IPS-18a (cell line): Measurements from ENCODE around the gene C11orf52.
"Not testable (repeated sequence)": the region's sequence is repeated elsewhere in the genome, so short reads cannot be mapped to it uniquely, and the experiment has no call there.

Experiments
- H3K27ac ChIP-seq: one replicate; pipeline ENCODE4 v1.5.1; 2013; ENCODE audit warnings: low read length
- H3K27me3 ChIP-seq: one replicate; pipeline ENCODE4 v1.6.1; 2013; ENCODE audit warnings: mild to moderate bottlenecking, low read length; ENCODE audit not compliant: control insufficient read depth, insufficient read depth
- H3K36me3 ChIP-seq: one replicate; pipeline ENCODE4 v1.6.1; 2013; ENCODE audit warnings: low read depth, low read length; ENCODE audit not compliant: control insufficient read depth
- H3K4me1 ChIP-seq: one replicate; pipeline ENCODE4 v1.6.1; 2013; ENCODE audit warnings: low read depth, low read length; ENCODE audit not compliant: control insufficient read depth
- H3K4me3 ChIP-seq: one replicate; pipeline ENCODE4 v1.5.1; 2013; ENCODE audit warnings: low read length
- H3K9ac ChIP-seq: one replicate; pipeline ENCODE4 v1.6.1; 2013; ENCODE audit warnings: mild to moderate bottlenecking, low read length, moderate library complexity
- H3K9me3 ChIP-seq: one replicate; pipeline ENCODE4 v1.6.1; 2013; ENCODE audit warnings: low read depth, low read length; ENCODE audit not compliant: control insufficient read depth

The C11orf52 gene

DNA sequence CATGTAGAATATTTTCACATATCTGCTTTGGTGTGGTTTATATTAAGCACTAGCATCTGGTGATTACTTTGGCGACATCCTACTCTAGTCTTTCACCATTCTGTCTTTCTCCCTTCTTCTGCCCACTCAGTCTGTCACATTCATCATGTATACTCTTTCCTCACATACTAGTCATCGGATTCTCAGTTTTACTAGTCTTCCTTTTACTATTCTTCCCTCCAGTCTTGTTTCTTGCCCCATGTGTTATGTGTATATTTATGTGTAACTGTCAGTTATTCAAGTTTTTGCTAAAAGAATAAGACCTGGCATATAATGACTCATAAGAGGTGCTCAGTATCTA is 13.9 kb downstream of the C11orf52 start:
- H3K9ac ChIP-seq: no peak overlapping the region
- H3K9me3 ChIP-seq: no peaks in the 10 kb centered on the region
- no peak overlapping the region for H3K4me3 ChIP-seq
- H3K4me1 ChIP-seq: peaks cover 9% of the 10 kb centered on the region
- no peak overlapping the region for H3K27ac ChIP-seq
- no peaks in the 10 kb centered on the region for H3K36me3 ChIP-seq
- no peaks in the 10 kb centered on the region for H3K27me3 ChIP-seq

DNA sequence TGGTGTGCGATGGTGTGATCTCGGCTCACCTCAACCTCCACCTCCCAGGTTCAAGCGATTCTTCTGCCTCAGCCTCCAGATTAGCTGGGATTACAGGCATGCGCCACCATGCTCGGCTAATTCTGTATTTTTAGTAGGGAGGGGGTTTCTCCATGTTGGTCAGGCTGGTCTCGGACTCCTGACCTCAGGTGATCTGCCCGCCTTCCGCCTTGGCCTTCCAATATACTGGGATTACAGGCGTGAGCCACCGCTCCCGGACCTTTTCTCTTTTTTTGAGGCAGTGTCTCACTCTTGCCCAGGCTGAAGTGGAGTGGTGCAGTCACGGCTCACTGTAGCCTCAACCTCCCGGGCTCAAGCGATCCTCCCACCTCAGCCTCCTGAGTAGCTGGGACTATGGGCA is 14.5 kb downstream of the C11orf52 start:
- H3K36me3 ChIP-seq, H3K4me3 ChIP-seq, H3K27me3 ChIP-seq, H3K9me3 ChIP-seq, H3K9ac ChIP-seq, H3K27ac ChIP-seq: not testable (repeated sequence)
- H3K4me1 ChIP-seq: peaks cover 15% of the 10 kb centered on the region

DNA sequence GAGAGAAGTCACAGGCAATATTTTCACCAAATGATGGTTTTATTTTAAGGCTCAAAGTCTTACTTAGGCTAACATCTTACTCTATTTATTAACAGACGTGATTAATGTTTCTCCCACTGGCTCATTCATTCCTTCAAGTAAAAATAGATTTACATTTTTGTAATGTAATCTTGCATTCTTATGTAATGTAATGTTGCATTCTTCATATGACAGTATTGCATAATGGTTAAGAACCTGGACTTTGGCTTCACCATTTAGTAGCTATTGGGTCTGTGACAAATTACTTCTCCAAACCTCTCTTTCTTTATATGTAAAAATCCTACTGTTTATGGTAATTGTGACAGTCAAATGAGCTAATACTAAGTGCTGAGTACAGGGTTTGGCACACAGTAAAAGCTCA is 15.2 kb downstream of the C11orf52 start:
- Histone ChIP-seq H3K9ac (no peak overlapping the region), H3K9me3 (no peaks in the 10 kb centered on the region), H3K27ac (no peak overlapping the region), H3K4me3 (no peak overlapping the region), H3K4me1 (peaks cover 22% of the 10 kb centered on the region), H3K36me3 (no peaks in the 10 kb centered on the region), H3K27me3 (no peaks in the 10 kb centered on the region)

DNA sequence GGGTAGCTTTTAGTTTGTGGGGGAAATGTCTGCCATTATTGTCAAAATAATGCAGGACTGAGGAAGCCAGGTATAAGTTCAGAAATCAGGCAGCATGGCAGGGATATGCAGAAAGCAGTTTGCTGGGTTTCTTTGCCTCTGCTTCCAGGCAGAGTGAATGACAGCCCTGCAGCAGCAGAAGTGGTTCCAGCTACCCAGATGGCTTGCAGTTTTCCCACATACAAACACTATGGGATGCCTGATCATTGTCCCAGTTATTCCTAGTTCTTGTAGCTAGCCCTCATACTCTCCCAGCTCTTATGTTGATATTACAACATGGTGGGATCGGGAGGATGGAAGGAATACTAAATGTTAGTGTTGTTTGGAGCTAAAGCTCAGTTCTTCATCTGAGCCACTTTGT is 15.6 kb downstream of the C11orf52 start:
- H3K27ac ChIP-seq: no peak overlapping the region
- peaks cover 26% of the 10 kb centered on the region for H3K4me1 ChIP-seq
- H3K9me3 ChIP-seq: no peaks in the 10 kb centered on the region
- no peak overlapping the region for H3K9ac ChIP-seq
- H3K27me3 ChIP-seq: no peaks in the 10 kb centered on the region
- no peak overlapping the region for H3K4me3 ChIP-seq
- H3K36me3 ChIP-seq: no peaks in the 10 kb centered on the region

DNA sequence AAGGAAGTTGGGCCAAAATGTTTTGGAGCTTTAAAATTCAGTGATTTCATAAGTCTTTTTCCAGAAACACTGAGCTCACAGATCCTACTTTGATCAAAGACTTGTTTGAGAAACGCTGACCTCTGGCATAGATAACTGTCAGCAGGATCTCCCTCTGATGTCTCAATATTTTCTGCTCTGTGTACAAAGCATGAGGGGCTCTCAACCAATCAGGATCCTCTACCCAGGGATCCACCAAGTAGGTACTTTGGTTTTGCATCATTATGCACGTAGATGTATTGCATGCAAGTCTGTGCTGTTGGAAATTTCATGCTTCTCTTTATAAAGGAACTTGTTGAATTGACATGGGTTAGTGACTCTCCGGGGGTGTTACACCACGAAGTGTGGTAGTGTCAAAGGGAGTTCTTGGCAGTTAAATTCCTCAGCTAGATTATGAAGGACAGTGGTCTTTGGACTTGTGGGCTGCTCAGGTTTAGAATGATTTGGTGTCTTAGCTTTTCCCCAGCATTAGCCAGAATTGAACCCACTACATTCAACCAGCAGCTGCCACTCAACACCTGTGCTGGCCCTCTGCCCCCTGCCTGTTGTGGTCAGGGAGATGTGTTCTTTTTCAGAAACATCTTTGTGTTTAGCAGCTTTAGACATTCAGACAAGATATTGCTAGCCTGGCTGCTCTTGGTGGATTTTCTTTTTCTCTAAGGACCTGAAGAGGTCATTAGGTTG is 16.8 kb downstream of the C11orf52 start:
- no peaks in the 10 kb centered on the region for H3K9me3 ChIP-seq
- no peaks in the 10 kb centered on the region for H3K27me3 ChIP-seq
- H3K36me3 ChIP-seq: no peaks in the 10 kb centered on the region
- H3K27ac ChIP-seq: no peak overlapping the region
- H3K4me1 ChIP-seq: peaks cover 27% of the 10 kb centered on the region
- H3K9ac ChIP-seq: no peak overlapping the region
- H3K4me3 ChIP-seq: peak overlapping the region; percentile 73

DNA sequence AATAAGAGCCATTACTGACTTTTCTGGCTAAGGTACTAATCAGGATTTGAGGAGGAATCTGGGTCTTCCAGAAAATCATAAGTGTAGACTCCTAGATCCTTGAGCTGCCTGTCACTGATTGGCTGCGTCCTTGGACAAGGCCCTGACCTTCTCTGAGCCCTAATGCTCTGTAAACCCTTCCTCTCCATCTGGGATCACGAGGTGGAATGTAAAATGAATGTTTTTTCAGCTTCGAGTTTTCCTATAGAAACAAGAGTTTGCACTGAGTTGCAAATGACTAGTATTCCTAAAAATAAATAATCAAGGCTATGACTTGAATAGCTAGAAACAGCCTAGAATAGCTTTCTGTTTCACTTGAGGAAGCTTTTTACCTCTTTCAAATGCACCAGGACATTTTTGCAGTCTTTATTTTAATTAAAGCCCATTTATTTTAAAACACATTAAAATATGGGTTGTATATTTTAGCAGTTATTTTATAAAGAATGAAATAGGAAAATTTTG is 17.4 kb downstream of the C11orf52 start:
- Histone ChIP-seq H3K4me1 (peaks cover 27% of the 10 kb centered on the region), H3K27me3 (no peaks in the 10 kb centered on the region), H3K36me3 (no peaks in the 10 kb centered on the region), H3K9ac (peak overlapping the region; percentile 67), H3K27ac (no peak overlapping the region), H3K4me3 (peak overlapping the region; percentile 73), H3K9me3 (no peaks in the 10 kb centered on the region)

DNA sequence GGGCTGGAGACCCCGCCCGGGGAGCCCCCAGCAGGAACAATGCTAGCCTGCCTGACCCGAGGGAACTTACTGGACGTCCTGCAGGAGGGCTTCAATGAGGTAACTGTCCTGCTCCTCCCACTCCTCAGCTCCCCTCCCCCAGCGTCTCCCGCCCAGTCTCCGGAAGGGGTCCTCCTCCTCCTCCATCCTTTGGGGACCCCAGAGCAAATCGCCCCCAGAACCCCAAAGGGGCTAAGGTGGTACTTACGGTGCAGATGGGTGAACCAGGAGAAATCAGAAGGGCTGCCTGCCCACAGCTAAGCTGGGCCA is 18.7 kb downstream of the C11orf52 start:
- H3K4me1 ChIP-seq: peaks cover 27% of the 10 kb centered on the region
- peak overlapping the region; percentile 73 for H3K4me3 ChIP-seq
- H3K9me3 ChIP-seq: no peaks in the 10 kb centered on the region
- H3K27ac ChIP-seq: no peak overlapping the region
- H3K9ac ChIP-seq: peak overlapping the region; percentile 67
- no peaks in the 10 kb centered on the region for H3K36me3 ChIP-seq
- no peaks in the 10 kb centered on the region for H3K27me3 ChIP-seq

DNA sequence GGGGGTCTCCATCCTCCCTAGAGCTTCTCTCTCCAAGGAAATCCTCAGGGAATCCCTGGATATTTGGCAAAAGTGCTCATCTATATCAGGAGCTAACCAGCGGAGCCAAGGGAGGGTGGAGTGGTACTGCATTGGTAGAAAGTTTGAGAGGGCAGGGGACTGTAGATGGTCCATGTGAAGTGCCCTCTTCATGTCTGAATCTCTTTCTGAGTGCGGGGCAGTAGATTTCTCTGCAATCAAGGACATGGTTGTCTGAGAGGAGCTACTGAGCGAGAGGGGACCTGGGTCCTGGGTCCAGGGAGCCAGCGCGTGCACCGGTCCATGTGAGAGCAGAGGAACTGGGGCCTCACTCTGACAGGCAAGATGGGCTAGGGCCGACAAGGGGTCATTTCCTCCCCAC is 19.1 kb downstream of the C11orf52 start:
- H3K9me3 ChIP-seq: no peaks in the 10 kb centered on the region
- peak overlapping the region; percentile 73 for H3K4me3 ChIP-seq
- no peak overlapping the region for H3K27ac ChIP-seq
- H3K9ac ChIP-seq: peak overlapping the region; percentile 67
- H3K36me3 ChIP-seq: no peaks in the 10 kb centered on the region
- H3K4me1 ChIP-seq: peaks cover 27% of the 10 kb centered on the region
- H3K27me3 ChIP-seq: no peaks in the 10 kb centered on the region

DNA sequence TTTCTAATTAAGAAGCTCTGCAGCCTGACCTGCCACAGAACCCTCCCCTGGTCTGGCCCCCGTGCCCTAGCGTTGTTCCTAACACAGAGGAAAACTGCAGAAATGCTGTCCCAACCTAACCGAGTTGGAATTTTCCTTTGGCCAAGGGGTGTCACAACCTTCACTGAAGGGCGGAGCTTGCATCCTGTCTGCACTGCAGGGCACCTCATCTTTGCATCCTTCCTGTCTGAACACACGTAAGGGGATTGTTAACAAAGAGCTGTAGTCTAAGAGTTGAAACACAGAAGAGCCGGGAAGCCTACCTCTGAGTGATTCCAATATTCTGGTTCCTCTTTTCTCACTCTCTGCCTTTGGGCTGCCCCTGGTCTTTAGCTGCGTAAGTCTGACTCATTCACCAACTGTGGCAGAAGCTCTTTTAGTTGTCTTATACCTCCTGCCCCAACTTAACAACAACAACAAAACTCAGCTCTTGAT is 20.0 kb downstream of the C11orf52 start:
- Histone ChIP-seq H3K9ac (peak overlapping the region; percentile 4), H3K36me3 (no peaks in the 10 kb centered on the region), H3K27me3 (no peaks in the 10 kb centered on the region), H3K9me3 (no peaks in the 10 kb centered on the region), H3K27ac (no peak overlapping the region), H3K4me3 (peak overlapping the region; percentile 73), H3K4me1 (peaks cover 28% of the 10 kb centered on the region)

DNA sequence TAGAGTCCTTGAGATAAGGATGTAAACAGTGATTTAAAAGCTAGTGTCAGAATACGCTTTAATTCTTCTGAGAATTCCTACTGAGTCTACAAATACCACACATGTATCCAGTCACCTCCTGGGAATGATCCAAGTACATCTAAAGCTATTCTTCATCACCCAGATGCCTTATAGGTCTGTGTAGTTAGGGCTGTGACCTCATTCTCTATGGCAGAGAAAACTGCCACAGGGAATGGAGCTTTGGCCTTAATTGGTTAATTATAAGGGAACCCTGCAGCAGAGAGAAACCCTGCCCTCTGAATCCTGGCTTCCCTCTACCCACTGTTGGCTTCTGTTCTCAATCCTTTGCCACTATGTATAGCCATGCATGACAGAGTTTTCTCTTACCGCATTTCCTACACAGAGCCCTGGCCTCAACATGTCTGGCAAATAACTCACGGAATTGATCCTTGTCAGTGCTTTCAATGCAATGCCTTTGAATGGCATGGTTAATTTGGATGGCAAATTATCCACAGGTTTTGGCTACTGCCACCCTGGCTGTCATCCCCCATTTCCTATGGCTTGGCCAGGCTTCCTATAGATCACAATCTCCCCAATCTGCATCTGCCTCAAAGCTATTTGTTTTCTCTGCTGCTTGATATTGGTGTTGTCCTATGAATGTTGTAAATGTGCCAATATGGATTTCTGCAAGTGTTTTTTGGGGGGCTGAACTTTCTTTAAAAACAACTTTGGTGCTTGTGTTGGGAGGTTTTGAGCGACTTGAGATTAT is 21.3 kb downstream of the C11orf52 start:
- Histone ChIP-seq H3K4me3 (no peak overlapping the region), H3K9me3 (no peaks in the 10 kb centered on the region), H3K27me3 (no peaks in the 10 kb centered on the region), H3K27ac (no peak overlapping the region), H3K36me3 (no peaks in the 10 kb centered on the region), H3K9ac (no peak overlapping the region), H3K4me1 (peaks cover 34% of the 10 kb centered on the region)

DNA sequence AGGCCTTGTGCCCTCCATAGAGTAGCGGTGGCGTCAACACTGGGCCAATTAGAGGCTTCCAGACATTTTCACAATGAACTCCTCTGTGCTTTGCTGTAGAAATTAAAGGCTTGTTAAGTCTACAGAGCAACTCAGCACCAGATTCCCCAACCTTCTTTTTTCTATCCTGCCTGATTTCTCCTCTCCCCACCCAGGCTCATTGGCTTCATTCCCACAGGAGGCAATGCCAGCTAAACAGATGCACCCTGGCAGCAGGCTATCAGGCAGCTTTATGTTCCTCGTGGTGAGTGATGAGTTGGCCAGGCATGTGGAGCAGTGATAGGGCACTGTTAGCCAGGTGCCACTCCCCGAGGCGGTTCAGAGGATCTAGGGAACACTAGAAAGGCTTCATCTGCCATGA is 23.2 kb downstream of the C11orf52 start:
- Histone ChIP-seq H3K4me3 (no peak overlapping the region), H3K27ac (no peak overlapping the region), H3K4me1 (peaks cover 29% of the 10 kb centered on the region), H3K9me3 (no peaks in the 10 kb centered on the region), H3K27me3 (no peaks in the 10 kb centered on the region), H3K36me3 (no peaks in the 10 kb centered on the region), H3K9ac (no peak overlapping the region)

DNA sequence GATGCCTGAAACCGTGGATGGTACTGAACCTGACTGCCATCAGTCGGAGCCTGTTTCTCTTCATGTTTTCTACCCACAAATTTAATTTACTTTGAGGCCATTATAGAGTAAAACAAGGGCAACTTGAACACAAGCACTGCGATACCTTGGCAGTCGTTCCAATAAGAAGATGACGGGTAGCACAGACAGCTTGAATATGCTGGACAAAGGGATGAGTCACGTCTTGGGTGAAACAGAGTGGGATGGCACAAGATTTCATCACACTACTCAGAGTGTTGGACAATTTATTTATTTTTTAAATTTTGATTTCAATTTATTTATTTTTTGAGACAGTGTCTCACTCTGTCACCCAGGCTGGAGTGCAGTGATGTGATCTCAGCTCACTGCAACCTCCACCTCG is 24.1 kb downstream of the C11orf52 start:
- H3K27me3 ChIP-seq: no peaks in the 10 kb centered on the region
- no peak overlapping the region for H3K27ac ChIP-seq
- H3K4me3 ChIP-seq: no peak overlapping the region
- H3K9me3 ChIP-seq: no peaks in the 10 kb centered on the region
- no peak overlapping the region for H3K9ac ChIP-seq
- H3K4me1 ChIP-seq: peaks cover 25% of the 10 kb centered on the region
- H3K36me3 ChIP-seq: no peaks in the 10 kb centered on the region
